ENCODE measurements around the gene FITM1. TPM values are rescaled to one million over a fixed set of nuclear protein-coding genes. Genes with fewer than 3 reads are reported as not detected.

FITM1 gene
- total RNA-seq, 1 donor from 2014 or later = 0.42 TPM

GRCh38 chr14:24117179-24117578, 13.3 kb upstream of the FITM1 start:
- peaks cover 2% of the 10 kb centered on the region for H3K36me3 Mint-ChIP-seq (ENCODE audit: low read depth)

GRCh38 chr14:24119691-24120090, 10.8 kb upstream of the FITM1 start:
- peaks cover 2% of the 10 kb centered on the region for H3K36me3 Mint-ChIP-seq (ENCODE audit: low read depth)
- no peaks in the 10 kb centered on the region for H3K9me3 Mint-ChIP-seq
- TF ChIP-seq CTCF (conservative IDR thresholded peaks at IDR 0.05) = no peak
- DNase-seq (ENCODE audit: low read depth, low spot score) = no peak
- no peaks in the 10 kb centered on the region for H3K27me3 Mint-ChIP-seq (ENCODE audit: low read depth)
- H3K27ac Mint-ChIP-seq (ENCODE audit: unreplicated experiment) = no peak overlapping the region
- no peak overlapping the region for H3K4me3 Mint-ChIP-seq
- H3K4me1 Mint-ChIP-seq = peaks cover 20% of the 10 kb centered on the region

More at GRCh38 chr14:24117179-24117578, 13.3 kb upstream of the FITM1 start:
- H3K27me3 Mint-ChIP-seq (ENCODE audit: low read depth) = no peaks in the 10 kb centered on the region
- no peaks in the 10 kb centered on the region for H3K9me3 Mint-ChIP-seq
- peaks cover 26% of the 10 kb centered on the region for H3K4me1 Mint-ChIP-seq
- no peak for DNase-seq (ENCODE audit: low read depth, low spot score)
- no peak overlapping the region for H3K4me3 Mint-ChIP-seq
- H3K27ac Mint-ChIP-seq (ENCODE audit: unreplicated experiment) = no peak overlapping the region
- no peak for TF ChIP-seq CTCF (conservative IDR thresholded peaks at IDR 0.05)

GRCh38 chr14:24121210-24121609, 9.2 kb upstream of the FITM1 start:
- H3K4me1 Mint-ChIP-seq = peaks cover 5% of the 10 kb centered on the region
- H3K9me3 Mint-ChIP-seq = no peaks in the 10 kb centered on the region
- no peak overlapping the region for H3K27ac Mint-ChIP-seq (ENCODE audit: unreplicated experiment)
- H3K4me3 Mint-ChIP-seq = no peak overlapping the region
- H3K36me3 Mint-ChIP-seq (ENCODE audit: low read depth) = peaks cover 2% of the 10 kb centered on the region
- no peak for TF ChIP-seq CTCF (conservative IDR thresholded peaks at IDR 0.05)
- no peaks in the 10 kb centered on the region for H3K27me3 Mint-ChIP-seq (ENCODE audit: low read depth)
- DNase-seq (ENCODE audit: low read depth, low spot score) = no peak

- Mint-ChIP-seq H3K27me3 (ENCODE audit: low read depth) (no peaks in the 10 kb centered on the region), H3K4me3 (no peak overlapping the region), H3K9me3 (no peaks in the 10 kb centered on the region), H3K27ac (ENCODE audit: unreplicated experiment) (no peak overlapping the region), H3K4me1 (no peaks in the 10 kb centered on the region), H3K36me3 (ENCODE audit: low read depth) (peaks cover 2% of the 10 kb centered on the region)
- DNase-seq (ENCODE audit: low read depth, low spot score) = no peak
- no peak for TF ChIP-seq CTCF (conservative IDR thresholded peaks at IDR 0.05)
Measured at GRCh38 chr14:24122416-24122815, 8.0 kb upstream of the FITM1 start.

- no peaks in the 10 kb centered on the region for H3K9me3 Mint-ChIP-seq
- H3K36me3 Mint-ChIP-seq (ENCODE audit: low read depth) = peaks cover 2% of the 10 kb centered on the region
- H3K27me3 Mint-ChIP-seq (ENCODE audit: low read depth) = no peaks in the 10 kb centered on the region
- H3K4me1 Mint-ChIP-seq = no peaks in the 10 kb centered on the region
- no peak for TF ChIP-seq CTCF (conservative IDR thresholded peaks at IDR 0.05)
- no peak overlapping the region for H3K27ac Mint-ChIP-seq (ENCODE audit: unreplicated experiment)
- H3K4me3 Mint-ChIP-seq = no peak overlapping the region
- DNase-seq (ENCODE audit: low read depth, low spot score) = no peak
Measured at GRCh38 chr14:24122898-24123297, 7.6 kb upstream of the FITM1 start.

Data from neural crest cell (in vitro differentiated cells).